ENCODE measurements around the gene OR1F1.

- TF ChIP-seq, protein P1, sequence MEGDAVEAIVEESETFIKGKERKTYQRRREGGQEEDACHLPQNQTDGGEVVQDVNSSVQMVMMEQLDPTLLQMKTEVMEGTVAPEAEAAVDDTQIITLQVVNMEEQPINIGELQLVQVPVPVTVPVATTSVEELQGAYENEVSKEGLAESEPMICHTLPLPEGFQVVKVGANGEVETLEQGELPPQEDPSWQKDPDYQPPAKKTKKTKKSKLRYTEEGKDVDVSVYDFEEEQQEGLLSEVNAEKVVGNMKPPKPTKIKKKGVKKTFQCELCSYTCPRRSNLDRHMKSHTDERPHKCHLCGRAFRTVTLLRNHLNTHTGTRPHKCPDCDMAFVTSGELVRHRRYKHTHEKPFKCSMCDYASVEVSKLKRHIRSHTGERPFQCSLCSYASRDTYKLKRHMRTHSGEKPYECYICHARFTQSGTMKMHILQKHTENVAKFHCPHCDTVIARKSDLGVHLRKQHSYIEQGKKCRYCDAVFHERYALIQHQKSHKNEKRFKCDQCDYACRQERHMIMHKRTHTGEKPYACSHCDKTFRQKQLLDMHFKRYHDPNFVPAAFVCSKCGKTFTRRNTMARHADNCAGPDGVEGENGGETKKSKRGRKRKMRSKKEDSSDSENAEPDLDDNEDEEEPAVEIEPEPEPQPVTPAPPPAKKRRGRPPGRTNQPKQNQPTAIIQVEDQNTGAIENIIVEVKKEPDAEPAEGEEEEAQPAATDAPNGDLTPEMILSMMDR (IDR thresholded peaks at IDR 0.05; ENCODE audit: low read depth, low read length, poor library complexity, severe bottlenecking) = no peak
- TF ChIP-seq EZH2phosphoT487 (IDR thresholded peaks at IDR 0.05; ENCODE audit: borderline replicate concordance, low read length) = no peak
Measured at GRCh38 chr16:3212567-3212966, 24.6 kb downstream of the OR1F1 start.

Data from DOHH2 (cell line).